GM21381 (cell line): Measurements from ENCODE around the gene MLST8.
"Not testable (repeated sequence)": the region's sequence is repeated elsewhere in the genome, so short reads cannot be mapped to it uniquely, and the experiment has no call there.

Source experiments
- ATAC-seq: cut with Tn5 transposase; IDR thresholded peaks from one replicate; pipeline ENCODE4 v1.9.1; 2021; ENCODE audit warnings: mild to moderate bottlenecking, moderate library complexity; ENCODE audit not compliant: unreplicated experiment

Gene MLST8

DNA sequence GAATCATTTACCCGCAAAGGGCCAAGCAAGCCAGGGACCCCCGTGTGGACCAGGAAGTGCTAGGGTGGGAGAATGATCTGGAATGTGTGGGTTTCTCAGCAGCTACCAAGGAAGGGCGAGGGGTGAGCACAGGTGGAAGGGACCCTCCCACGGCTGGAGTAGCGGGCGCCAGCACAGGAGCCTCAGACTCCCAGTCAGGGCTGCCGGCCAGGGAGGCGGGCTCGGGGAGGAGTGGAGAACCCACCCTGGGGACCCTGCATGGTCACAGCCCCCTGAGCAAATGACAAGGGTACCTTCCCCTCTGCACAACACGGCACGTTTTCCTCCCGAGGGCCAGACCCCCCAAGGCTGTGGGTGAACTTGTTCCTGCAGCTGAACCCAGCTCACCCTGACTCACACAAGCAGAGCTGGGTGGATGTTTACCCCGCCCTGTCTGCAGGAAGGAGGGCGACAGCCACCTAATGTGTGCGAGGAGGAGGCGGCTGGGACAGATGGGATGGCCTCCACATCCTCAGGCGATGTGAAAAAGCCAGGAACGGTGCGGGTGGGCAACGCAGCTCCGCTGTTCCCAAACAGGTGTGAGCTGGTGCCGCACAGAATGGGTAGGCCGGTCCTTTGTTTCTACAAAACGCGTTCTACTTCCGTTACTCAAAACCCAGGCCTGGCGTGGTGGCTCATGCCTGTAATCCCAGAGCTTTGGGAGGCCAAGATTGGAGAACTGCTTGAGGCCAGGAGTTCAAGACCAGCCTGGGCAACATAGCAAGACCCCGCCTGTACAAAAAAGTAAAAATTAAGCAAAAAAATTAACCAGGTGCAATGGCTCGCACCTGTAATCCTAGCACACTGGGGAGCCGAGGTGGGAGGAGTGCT, 39.9 kb downstream of the MLST8 start:
- no peak for ATAC-seq

DNA sequence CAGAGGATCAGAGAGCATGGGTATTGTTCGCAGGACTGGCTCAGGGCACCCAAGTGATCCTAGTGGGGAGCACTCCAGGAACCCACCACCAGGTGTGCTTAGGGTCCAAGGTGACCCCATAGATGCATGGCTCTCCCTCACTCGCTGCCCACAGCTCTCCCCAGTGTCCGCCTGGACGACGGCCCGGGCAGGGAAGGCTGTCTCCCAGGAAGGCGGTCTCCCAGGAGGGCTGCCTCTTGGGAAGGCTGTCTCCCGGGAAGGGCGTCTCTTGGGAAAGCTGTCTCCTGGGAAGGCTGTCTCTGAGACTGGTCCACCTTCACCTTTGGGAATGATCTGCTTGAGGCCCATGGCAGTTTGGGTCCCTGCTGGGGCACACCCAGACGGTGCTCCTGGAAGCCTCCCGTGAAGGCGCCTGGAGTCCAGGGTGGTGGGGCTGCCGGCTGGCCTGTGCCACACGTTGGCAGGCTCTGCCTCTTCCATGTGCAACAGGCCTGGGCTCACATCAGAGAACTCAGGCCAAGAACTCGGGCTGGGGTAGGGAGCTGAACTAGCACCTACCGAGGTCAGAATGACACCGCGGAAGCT, 41.1 kb downstream of the MLST8 start:
- no peak for ATAC-seq

DNA sequence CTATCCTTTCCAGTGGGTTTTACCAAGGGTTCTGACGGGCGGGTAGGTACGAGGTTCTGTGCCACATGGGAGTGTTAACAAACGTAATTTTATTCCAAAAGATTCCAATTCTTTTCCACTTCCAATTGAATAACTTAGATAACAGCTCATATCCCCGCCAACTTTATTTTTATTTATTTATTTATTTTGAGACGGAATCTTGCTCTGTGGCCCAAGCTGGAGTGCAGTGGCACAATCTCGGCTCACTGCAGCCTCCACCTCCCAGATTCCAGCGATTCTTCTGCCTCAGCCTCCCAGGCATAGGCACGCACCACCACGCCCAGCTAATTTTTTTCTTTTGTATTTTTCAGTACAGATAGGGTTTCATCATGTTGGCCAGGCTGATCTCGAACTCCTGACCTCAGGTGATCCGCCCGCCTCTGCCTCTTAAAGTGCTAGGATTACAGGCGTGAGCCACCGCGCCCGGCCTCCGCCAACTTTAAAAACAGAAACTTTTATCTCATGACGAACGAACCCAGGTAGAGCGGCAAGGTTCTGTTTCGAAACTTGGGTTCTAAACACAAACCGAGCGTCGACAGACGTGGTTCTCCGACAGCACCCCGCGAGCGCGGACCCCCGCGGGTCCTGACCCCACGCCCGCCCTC, 45.5 kb downstream of the MLST8 start:
- no peak for ATAC-seq

DNA sequence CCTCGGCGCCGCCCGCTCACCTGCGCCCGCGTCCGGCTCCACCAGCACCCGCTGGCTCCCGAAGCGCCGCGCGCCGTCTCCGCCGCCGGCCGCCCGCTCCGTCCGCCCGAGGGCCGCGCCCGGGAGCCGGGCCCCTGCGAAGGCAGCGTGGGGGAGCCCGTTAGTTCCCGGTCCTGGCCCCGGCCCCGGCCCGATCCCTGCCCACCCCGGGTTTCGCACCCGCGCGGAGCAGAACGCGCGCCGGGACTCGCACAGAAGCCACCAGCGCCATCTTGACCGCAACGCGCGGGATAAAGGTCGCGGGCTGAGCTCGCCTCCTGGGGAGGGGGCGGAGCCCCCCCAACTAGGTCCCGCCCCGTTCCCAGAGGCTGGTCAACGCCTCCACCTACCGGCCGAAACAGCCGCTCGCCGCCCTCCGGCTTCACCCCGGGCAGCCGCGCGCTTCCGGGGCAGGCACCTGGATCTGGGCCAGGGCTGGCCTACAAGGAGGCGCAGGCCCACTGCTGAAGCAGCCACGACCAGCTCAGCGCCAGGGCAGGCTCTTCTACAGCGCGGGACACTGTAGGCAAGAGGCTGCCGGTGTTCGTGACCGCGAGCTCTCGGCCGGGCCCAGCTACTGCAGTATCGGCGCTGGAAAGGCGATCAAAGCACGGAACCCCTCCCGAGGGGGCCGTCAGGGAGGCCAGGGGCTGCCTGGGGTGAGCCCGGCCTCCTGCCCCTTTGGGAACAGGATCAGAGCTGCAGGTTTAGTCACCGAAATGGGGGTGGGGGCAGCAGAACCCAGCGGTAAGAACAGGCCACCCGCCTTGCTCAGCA, 46.2 kb downstream of the MLST8 start, which contains the start of gene ECI1:
ECI1 (minus strand) TSS at position 292 of the 816 bp plus-strand sequence; CDS start at position 271, 21 bp downstream.
- peak; percentile 91 for ATAC-seq

DNA sequence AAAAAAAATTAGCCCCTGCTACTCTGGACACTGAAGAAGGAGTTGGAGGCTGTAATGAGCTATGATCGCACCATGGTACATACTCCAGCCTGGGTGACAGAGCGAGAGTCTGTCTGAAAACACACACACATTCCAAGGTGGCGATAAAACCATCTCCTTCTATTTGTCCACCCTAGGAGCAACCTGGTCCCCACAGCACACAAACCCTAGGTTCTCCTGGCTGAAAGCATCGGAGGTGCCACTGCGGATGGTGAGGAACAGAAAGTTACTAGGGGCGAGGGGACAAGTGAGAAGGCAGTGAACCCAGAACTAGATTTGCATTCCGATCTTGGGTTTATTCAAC, 47.5 kb downstream of the MLST8 start:
- no peak for ATAC-seq

DNA sequence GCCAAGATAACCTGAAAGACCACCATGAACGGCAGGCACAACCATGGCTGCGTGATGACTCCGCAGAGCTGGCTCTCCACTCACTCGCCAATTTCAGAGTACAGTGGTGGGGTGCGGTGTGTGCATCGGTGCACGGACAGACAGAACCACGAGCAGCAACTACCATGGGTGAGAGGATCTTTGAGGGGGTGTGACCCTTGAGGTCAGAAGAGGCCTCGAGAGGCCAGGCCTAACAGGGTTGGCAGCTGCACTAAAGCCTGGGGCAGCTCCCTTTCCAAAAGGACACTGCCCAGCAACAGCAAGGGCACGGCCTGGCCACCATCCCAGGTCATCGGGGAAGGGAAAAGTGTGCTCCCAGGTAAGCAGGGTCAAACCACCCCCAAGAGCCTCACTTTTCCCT, 48.0 kb downstream of the MLST8 start:
- no peak for ATAC-seq

DNA sequence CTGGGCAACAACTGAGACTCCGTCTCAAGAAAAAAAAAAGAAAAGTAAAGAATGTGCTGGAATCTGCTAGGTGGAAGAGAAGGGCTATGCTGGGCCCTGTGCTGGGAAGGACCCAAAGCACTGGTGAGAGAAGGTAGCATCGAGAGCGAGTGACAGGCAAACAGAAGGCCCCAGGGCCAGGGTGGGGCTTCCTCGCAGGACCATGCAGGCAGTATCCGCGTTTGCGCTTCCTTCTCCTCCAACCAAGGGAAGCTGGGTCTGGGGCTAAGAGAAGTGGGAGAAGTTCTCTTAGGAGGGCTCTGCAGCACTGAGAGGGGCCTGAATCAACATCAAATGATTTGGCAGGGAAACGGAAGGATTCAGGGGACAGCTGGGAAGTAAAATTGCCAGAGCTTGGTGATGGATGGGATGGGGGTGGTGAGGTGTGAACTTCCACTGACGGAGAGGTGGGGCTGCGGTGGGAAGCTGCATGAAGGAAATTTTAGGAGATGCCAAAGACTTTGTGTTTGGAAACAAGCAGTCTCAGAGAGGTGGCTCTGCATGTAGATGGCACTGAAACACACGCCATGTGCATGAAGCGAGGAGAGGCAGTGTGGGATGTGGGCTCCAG, 51.4 kb downstream of the MLST8 start:
- no peak for ATAC-seq

DNA sequence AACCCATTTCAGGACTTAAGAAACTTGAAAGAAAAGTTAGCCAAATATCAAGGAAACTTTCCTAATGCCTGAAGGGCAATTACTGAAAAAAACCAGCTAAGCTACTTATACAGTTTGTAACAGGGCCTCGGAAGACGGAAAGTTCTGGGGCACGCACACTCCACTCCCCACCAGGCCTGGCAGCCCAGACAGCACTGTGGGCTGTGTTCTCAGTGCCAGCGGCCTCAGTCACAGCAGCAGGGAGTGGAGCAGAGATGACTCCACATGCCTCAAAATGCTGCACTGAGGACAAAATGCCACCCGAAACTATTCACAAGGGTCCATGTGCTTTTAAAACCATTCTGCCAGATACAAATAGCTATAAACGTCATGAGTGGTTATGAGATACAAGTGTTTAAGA, 52.5 kb downstream of the MLST8 start:
- ATAC-seq, result no peak

DNA sequence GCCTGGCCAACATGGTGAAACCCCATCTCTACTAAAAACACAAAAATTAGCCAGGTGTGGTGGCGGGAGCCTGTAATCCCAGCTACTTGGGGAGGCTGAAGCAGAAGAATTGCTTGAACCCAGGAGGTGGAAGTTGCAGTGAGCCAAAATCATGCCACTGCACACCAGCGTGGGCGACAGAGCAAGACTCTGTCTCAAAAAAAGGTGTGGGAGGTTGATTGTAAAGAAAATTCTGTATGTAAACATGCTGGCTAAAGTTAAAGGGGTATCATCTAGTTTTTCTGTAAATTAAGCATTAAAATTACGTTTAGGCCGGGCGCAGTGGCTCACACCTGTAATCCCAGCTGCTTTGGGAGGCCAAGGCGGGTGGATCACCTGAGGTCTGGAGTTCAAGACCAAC, 53.3 kb downstream of the MLST8 start:
- not testable (repeated sequence) for ATAC-seq
